ENCODE results near the gene NRN1.
"Not testable (repeated sequence)": the region's sequence is repeated elsewhere in the genome, so short reads cannot be mapped to it uniquely, and the experiment has no call there.

Gene NRN1, protein sequence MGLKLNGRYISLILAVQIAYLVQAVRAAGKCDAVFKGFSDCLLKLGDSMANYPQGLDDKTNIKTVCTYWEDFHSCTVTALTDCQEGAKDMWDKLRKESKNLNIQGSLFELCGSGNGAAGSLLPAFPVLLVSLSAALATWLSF

DNA sequence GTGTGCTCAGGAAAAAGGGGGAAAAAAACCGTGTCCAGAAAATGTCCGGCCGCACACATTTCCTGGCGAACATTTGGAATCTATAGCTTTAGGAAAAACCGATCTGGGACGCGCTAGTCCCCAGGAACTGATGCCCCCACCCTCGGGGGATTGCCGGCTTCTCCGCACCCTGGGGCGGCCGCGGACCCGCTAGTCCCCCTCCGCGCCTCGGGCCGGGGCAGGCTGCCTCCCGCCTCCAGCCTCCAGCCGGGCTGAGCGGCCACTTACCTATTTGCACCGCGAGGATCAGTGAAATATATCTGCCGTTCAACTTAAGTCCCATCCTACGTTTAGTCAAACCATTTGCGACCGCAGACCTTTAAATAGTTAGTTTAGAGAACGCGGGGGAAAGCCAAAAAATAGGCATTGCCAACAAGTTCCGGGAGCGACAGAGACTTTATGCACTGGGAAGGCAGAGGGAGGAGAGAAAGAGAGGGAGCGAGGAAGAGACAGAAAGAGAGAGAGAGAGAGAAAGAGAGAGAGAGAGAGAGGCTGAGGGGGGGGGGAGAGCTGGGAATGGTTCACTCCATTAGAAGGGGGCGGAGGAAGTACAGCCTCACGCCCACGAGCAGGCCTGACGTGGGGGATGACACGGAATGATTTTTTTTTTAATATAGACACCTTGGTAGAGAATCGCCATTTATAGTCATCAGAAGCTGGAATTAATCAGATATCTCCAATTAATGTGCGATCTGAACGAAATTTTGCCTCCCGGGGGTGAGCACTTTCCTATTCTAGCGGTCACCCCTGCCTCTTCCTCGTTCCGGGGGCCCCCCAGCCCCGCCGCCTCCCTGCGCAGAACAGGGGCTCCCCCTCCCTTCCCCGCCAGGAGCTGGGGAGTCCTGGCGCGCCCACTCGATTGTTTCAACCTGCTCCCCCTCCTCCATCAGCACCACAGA lies at the start of gene NRN1:
Gene NRN1 (minus strand): TSS at position 498 of the 938 bp plus-strand sequence. CDS start 176 bp downstream, at position 322.
- intact Hi-C loops (cut with DNase I): no loop called here
- peak in 2 of 10 donors; percentile 73 to 78 for DNase-seq

DNA sequence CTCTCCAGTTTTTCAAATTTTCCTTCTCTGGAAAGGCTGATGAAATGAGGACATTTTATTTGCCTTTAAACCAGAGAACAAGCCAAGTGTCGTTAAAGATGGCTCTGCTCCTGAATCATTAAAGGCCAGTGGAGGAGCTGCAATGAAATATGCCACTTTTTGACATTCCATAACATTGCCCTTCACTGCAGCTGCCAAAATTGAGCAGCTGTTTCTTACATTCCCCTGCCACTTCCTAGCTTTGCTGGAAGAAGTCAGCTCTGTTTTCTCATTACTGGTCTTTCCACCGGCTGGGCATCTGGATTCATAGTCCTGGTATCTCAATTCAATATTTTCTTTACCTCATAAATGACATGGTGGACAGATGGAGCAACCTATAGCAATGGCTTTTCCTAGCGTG lies 45.5 kb upstream of the NRN1 start:
- intact Hi-C loops (cut with DNase I): no loop called here
- no peak for DNase-seq

DNA sequence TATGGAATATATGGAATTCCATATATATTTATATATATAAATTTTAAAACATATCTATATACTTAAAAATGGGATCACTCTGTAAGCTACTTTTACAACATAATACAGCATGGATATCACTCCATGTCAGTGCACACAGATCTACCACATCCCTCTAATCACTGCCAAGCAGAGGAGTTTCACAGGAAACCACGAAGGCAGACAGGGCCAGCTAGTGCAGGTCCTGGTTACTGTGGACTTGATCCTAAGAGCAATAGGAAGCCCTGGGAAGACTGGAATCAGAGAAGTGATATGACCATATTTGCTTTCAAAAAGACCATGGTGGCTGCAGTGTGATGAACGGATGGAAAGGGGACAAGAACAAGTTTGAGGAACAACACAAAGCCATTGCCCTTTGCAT lies 40.0 kb upstream of the NRN1 start:
- DNase-seq: no peak
- intact Hi-C loops (cut with DNase I): no loop called here

DNA sequence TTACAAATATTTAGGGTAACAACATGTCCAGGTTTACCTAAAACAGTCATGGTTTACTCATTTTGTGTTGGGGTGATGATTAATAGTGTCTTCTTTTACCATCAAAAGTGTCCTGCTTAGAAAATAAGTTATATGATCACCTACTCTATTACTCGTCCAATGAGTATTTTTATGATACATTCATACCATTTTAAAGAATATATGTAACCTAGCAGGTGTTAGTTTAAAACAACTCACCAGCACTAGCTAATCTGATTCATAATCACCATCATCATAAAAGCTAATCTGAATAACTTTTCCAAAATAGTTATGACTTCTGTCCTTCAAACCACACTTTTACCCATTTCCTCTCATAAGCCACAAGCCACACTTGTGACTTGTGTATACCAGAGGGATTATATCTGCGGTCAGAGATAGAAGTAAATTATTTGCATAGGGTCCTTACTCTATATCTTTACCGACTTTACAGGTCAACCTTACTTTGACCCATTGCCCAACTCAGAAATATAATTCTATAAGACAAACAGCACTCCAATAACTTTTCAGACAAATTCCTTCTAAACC lies 33.3 kb upstream of the NRN1 start:
- intact Hi-C loops (cut with DNase I): no loop called here

DNA sequence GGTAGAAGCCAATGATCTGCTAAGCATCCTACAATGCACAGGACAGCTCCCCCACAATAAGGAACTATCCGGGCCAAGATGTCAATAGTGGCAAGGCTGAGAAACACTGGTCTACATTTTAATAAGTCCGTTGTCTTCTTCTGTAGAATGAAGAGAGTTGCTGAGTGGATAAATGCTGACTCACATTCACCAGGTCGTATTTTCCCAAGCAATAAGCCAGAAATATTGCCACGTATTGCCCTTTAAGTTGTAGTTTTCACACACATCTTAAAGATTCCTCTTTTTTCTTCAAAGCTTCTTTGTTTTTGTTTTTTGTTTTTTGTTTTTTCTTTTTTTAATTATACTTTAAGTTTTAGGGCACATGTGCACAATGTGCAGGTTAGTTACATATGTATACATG lies 30.5 kb upstream of the NRN1 start:
- DNase-seq: no peak
- intact Hi-C loops (cut with DNase I): no loop called here

More for the DNA sequence above, 33.3 kb upstream of the NRN1 start:
- no peak for DNase-seq

DNA sequence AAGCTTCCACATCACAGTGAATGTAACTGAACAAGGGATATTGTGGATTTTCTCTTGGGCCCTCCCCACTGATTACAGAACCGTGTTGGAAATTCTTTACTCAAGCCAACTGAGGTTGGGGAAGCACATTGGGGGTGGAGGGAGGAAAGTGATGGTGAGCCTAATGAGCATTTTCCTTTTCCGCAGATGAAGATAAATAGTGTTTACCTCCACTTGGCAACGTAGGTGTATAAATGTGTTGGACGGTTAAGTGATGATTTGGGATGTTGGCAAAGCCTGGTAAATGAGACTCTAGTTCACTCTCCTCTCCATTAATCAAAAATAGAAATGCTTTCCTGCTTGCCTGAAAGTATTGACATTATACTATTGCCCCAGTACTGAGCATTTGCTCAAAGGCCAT lies 27.1 kb upstream of the NRN1 start:
- DNase-seq: no peak
- intact Hi-C loops (cut with DNase I): no loop called here

DNA sequence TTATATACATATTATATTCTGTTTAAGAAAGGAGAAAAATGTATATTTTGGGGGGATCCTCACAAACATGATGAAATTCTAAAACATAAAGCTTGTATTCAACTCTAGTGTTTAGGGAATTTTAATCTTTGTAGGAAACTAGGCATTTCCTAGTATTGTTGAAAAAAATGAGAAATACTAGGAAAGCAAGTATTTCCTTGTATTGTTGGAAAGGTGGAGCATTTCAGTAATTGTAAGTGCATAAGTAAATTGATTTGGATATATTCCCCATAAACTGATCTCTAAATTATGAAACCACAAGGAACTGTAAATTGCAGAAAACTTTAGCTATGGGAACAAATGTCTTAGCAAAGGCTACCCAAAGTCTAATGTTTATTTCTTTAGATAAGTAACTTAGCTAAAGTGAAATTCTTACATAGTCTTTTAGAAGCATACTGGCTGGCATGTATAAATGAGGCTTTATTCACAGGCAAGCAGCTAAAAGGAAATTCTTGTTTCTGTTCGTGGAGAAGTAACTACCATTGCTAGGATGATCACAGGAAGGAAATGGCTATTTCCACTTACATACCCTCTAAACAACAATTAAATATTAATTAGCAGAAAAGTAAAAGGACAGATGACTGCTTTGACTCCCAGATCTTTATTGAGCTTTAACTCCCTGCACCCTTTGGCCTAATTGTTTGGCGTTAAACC lies 19.9 kb upstream of the NRN1 start:
- no peak for DNase-seq
- intact Hi-C loops (cut with DNase I): no loop called here

DNA sequence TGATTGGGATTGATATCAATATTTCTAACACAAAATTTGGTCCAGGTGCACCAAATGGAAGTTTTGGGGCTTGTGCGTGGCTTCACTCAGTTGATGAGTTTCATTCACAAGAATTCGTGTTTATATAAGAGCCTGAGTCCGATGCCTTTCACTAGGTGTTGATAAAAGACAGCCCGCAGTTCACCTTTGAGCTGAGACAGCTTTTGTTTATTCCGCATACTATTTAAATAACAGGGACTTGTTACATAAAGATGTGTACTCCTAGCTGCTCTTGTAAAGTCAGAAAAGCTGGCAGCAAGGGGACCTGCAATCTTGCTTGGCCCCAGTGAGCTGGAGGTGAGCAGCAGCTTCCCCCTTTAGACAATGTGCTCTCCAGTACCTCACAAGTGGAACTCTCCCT lies 19.0 kb upstream of the NRN1 start:
- DNase-seq: no peak
- intact Hi-C loops (cut with DNase I): no loop called here

DNA sequence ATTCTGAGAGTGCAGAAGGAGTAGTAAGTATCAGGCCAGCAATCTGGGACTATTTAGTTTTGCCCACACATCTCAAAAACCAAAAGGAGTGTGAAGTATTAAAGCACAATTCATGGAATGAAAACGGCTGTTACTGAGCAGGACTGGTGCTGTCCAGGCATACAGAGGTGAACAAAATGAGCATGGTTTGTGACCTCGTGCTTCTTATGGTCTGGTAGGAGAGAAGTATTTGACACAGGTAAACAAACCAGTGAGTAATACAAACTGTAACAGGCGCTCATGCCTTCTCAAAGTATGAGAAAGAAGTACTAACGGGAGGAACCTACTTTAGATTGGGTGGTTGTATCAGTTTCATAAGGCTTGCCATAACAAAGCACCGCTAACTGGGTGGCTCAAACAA lies 17.5 kb upstream of the NRN1 start:
- intact Hi-C loops (cut with DNase I): no loop called here
- DNase-seq: no peak

DNA sequence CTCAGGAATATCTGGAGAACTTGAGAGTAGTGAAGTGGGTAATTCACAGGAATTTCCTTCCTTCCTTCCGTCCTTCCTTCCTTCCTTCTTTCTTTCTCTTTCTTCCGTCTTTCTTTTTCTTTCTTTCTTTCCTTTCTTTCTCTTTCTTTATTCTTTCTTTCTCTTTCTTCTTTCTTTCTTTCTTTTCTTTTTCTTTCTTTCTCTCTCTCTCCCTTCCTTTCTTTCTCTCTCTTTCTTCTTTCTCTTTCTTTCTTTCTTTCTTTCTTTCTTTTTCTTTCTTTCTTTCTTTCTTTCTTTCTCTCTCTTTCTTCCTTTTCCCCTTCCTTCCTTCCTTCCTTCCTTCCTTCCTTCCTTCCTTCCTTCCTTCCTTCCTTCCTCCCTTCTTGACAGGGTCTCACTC lies 16.1 kb upstream of the NRN1 start:
- DNase-seq; intact Hi-C loops (cut with DNase I): not testable (repeated sequence)

DNA sequence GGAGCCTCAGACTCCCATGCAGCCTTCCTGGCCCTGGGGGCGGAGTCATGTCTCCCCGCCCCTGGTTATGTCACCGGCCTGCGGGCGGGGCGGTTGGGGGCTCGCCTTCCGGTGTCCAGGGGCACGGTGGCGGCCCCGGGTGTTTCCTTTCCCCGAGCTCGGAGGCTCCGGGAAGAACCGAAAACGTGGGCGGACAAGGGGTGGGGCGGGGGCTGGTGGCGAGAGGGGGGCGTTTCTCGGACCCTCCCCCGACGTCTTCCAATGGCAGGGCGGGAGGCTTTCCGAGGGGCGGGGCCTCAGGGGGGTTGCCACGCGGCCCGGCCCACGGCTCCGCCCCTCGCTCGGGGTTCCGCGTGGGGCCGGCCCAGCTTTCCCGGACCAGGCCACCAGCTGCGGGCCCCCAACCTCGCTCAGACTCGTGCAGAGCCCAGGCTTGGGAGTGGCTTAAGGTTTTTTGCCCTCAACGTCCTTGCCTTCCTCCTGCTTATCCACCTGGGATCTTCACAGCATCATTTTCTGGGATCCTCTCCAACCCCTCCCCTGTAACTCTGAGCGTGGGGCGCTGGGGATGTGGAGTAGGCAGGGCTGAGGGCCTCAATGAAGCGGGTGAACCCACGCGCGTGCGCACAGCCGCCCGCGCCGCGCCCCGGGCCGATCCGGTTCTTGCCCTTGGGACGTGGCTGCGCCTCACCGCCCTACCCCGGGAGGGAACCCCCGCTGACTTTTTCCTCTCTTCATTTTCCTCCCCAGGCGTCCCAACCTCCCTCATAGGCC lies 2.1 kb upstream of the NRN1 start:
- peak in 6 of 10 donors; percentile 46 to 95 (median 64) for DNase-seq
- intact Hi-C loops (cut with DNase I): no loop called here

DNA sequence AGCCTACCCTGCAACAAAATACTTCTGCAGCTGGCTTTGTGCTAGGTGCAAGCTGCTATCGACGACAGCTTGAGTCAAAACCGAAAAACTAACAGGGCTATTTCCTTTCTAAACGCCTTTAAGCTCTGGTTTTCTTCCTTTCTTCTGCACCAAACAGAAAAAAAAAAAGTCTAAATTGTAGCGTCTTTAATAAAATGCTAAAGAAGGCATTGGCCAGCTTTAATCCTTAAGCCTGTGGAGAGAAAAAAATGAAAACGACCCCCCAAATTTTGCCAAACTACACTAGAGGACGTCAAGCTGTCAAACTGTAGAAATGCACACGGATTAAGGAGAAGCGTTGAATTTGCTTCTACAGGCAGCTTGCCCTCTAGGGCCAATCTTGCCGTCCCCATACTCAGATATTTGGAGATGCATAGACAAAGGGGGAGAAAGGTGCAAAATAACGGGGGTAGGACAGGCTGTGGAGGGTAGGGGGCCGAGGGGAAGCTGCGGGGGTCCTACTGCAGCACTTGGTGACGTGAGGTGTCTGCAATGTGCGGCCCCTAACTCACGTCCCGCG lies 1.4 kb upstream of the NRN1 start:
- no peak for DNase-seq
- intact Hi-C loops (cut with DNase I): no loop called here

DNA sequence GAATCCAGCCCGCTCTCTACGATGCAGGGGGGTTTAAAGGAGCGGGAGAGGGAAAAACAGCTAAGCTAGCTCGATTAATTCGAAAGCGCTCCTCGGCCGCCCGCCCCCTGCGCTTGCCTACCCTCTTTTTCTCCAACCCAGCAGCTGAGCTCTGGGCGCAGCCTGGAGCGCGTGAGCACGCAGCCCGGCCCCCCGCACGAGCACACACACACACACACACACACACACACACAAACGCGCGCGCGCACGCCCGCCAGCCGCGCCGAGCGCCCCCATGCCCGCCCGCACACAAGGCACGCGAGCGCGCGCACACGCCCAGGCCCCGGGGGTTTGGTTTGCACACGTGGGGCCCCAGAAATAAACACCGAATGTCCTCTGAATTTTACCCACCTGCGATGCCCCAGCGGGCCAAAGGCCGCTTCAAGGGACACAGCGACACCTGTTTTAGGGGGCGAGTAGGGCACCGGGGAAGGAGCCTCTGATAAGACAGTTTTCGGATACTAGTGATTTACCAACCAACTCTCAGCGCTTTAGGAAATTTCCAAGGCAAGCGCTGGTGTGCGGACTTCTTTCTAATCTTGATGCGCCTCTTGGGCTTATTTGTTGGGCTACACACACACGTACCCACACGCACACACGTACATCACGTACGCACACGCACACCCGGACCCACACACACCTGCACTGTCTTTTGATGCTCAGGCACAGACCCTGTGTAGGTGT lies 802 bp upstream of the NRN1 start:
- intact Hi-C loops (cut with DNase I): no loop called here
- DNase-seq: peak in 4 of 10 donors; percentile 35 to 93 (median 68)

DNA sequence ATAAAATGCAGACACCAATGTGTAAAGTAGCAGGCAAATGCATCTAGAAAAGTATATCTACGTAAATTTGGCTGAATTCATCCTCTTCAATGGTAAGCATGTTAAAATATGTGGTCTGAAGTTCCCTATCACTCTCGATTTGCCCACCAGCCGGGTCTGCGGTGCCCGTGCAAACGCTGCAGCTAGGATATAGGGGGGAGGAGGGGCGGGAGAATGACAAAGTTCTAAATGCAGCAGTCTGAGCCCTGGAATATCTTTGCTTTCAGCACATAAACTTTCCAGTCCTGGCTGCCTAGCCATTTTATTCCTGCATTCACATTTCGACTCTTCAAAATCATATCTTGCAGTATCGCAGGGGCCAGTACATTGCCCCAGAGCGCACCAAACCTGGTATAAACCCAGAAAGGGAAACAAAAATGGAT lies 708 bp downstream of the NRN1 start:
- intact Hi-C loops (cut with DNase I): no loop called here
- no peak for DNase-seq

DNA sequence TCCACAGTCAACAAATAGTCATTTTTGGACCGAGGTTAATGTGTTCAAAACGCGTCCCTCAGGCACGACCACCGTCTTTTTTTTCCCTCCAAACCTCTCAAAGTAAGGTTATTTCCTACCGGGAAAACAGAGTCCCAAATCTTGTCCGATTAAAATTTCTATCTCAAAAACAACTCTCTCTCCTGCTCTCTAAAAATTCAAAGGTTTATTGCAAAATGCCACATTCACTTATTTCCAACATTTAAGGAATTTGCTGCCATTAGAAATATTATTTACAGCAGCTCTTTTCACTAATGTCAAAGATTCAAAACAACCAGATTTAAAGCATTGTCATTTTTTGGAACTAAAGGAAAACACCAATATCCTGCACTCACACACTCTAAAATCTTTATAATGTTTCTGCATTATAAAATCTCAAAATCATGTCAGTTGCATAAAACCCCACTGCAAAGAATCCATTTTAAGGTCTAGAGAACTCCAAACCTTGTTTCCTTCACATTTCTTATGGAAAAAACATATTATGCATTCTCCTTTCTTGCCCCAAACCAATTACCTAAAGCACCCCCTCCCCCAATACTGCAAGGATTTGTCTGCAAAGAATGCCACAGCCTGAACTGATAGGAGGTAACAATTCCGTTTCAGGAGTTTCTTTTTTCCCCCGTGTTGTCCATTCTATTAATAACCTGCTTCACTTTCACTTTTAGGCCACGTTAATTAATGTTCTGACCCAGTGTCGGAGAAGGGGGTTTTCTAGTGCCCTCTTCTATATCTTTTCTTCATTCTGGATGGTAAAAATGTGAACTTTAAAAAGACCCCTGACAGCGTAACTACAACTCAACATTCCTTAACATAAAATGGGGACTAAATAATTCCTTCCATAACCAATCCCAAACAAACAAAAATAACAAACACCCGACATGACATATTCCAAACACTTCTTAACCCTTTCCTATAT lies 1.4 kb downstream of the NRN1 start:
- DNase-seq: no peak
- intact Hi-C loops (cut with DNase I): no loop called here

DNA sequence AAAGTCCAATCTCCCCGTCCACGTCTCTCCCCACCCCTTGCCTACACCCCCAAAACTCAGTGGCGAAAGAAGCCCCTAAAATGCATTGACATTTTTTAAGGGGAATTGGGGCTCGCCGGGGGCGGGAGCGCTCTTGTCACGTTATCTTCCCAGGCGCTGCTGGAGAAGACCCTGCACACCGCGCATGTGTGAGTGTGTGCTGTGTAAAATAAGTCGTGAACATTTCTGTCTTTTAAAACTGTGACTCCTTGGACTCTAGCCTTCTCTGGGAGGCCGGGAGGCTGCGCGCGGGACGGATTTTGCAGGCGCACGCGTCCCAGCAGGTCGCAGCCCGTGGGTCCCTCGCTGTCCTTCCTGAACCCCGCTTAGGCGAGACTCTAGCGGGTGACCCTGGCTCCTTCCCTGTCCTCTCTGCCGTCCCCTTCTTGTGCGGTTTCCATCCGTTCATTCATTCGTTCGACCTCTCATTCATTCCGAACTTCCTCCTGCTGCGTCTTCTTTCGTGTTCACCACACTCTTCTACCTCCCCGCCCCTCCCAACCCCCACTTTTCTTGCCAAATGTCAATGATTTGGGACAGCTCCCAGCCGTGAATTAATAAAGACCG lies 2.2 kb downstream of the NRN1 start:
- DNase-seq: peak in 3 of 10 donors; percentile 22 to 80 (median 80)
- intact Hi-C loops (cut with DNase I): loop anchor here (5.0 kb wide), 1 partner anchor 543 kb away; no protein-coding TSS in a partner anchor

DNA sequence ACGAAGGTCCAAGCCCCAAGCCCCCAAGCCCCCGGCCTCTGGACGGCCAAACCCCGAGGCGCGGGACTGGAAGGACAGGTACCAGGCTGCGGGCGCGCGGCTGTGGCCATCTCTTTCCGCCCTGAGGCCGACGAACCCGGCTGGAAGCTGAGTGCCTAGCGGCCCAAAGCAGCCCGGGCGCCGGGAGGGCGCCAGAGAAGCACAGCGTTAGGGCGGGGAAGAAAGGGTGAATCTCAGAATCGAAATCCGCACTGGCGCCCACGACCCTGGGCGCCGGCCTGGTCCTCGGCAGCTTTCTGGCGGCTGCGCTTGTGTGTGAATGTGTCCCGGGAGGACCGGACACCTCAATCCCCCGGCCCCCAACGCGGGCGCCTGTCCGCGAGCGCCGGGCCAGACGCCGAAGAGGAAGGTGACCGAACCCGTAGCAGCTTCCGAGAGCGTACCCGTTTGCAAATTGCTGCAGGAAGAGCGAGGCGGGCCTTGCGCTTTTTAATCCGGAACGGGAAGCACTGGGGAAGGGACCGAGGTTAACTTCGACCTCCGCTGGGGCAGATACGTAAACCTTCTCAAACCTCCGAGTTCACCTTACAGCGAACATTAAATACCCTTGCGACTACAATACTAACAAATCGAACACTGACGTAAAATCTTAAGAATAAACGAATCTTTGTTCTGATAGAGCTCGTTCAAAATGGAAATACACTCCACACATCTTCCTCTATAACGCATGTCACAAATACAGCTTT lies 2.9 kb downstream of the NRN1 start:
- intact Hi-C loops (cut with DNase I): loop anchor here (5.0 kb wide), 1 partner anchor 544 kb away; no protein-coding TSS in a partner anchor
- DNase-seq: peak in 4 of 10 donors; percentile 21 to 89 (median 50)
